ENCODE data around the gene FICD.
"Not testable (repeated sequence)": the region's sequence is repeated elsewhere in the genome, so short reads cannot be mapped to it uniquely, and the experiment has no call there.

Gene FICD

DNA sequence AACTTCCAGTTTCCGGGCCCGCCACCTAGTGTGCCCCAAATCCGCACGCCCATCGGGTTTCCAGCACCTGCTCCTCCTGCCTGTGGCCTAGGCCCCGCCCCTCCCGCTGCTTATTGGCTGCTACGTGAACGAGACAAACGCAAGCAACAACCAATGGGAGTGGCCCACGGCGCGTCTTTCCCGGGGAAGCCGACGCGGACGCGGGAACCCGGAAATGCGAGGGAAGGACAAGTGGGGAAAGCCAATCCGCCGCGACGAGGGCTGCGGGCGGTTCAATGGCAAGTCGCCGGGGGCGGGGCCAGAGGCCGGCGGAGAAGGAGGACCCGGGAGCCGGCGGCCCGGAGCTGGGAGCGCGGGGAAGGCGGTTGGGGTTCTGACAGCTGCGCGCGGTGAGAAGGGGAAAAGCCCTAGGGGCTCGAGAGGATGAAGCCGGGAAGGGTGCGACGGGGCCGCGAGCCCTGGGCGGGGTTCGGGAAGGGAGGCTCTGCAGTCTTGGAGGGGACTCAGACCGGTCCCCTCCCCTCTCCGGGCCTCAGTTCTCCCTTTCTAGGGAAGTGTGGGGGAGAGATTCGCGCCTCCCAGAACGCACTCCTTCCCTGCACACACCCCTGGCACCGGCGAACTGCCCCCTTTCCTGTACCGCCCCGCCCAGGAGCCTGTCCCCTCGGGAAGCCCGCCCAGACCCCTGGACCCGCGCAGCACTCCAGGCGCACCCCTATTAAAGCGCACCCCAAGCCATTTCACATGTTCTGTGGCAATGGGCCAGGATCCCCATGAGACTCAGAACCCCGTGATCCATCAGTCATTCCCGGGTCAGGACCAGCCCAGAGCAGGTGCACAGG, at the start of gene FICD:
FICD (plus strand) TSS at position 305 of the 842 bp plus-strand sequence. CDS start 1,696 bp downstream, outside the sequence.
- DNase-seq = peak; percentile 99

DNA sequence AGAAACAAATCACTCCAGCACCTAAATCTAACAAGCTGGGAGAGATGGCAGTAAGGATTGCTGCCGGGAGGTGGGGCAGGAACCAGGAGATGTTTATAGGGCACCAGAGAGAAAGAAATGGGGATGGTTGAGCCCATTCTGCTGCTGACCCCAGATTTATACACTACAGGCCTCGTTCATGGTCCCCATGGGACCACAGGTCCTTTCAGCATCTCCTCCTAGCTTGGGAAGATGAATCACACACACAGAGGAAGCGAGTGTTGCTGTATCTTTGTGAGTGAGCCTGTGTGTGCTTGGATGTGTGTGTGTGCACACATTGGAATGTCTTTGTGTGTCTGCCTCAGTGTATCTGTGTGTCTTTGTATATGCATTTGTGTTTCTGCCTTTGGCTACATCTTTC, 49.7 kb upstream of the FICD start:
- DNase-seq = no peak

DNA sequence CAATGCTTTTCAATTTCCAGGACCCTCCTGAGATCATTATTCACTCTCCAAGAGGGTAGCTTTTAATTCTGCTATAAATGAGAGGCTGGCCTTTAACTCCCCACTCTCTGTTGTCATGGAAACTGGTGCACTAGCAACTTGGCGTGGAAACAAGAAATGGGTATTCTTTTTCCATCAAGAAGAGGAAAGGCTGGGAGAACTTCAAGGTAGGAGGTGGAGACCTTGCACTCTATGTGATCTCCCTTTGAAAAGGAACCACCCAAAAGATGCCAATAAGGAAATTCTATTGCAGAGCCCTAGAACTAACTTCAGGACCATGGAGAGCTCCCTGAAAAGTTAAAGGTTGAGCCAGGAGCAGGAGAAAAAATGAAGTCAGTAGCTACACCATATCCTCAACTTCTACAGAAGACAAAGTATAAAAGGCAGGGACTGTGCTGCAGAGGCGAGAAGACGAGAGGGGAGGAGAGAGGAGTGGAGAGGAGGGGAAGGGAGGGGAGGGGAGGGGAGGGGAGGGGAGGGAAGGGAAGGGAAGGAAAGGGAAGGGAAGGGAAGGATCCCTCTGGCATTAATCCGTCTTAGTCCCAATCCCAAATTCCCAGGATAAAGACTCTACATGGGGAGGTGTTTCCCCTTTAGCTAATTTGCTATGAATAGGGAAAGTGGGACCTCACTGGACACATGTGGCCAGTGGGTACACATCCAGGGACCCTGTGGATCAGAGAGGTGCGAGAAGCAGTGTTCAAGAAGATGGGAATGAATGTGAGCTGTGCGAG, 46.7 kb upstream of the FICD start:
- no peak for DNase-seq

DNA sequence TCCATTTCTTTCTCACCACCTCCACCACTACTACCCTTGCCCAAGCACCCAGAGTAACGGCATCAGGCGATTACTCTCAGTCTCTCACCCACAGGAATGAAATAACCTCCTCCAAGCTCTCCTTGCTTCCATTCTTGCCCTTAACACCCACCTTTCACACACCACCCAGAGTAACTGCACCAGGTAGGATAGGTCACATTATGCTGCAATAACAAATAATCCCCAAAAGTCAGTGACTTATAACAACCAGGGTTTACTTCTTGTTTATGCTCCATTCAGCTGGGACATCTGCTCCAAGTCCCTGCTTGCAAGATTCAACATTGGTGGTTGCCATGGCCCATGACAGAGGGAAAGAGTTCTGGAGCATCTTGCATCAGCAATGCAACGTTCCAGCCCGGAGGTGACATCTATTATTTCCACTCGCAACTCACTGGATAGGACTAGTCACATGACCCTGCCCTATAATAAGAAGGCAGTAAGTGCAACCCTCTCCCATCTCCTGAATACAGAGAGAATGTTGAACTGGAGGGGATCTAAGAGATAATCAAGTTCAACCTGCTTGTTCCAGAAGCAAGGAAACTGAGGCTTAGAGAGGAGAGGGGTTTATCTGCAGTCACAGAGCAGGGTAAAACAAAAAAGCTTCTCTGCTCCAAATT, 41.5 kb upstream of the FICD start:
- no peak for DNase-seq

DNA sequence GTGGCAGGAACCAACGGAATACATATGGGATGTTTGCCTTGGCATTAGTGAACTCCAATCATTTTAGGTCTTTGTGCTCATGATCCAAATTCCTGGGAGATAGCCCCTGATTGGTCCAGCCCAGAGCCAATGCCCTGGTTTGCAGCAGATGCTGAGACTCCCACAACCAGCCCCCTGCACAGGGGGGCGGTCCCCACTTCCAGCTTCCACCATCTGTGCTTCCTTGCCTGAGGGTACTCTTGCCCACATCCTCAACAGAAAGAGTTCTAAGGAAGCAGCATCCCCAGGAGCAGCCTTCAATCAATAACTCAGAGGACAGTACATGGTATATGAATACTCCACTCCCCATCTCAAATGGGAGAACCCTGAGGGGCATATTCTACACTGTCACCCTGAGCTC, 39.7 kb upstream of the FICD start:
- DNase-seq = no peak

DNA sequence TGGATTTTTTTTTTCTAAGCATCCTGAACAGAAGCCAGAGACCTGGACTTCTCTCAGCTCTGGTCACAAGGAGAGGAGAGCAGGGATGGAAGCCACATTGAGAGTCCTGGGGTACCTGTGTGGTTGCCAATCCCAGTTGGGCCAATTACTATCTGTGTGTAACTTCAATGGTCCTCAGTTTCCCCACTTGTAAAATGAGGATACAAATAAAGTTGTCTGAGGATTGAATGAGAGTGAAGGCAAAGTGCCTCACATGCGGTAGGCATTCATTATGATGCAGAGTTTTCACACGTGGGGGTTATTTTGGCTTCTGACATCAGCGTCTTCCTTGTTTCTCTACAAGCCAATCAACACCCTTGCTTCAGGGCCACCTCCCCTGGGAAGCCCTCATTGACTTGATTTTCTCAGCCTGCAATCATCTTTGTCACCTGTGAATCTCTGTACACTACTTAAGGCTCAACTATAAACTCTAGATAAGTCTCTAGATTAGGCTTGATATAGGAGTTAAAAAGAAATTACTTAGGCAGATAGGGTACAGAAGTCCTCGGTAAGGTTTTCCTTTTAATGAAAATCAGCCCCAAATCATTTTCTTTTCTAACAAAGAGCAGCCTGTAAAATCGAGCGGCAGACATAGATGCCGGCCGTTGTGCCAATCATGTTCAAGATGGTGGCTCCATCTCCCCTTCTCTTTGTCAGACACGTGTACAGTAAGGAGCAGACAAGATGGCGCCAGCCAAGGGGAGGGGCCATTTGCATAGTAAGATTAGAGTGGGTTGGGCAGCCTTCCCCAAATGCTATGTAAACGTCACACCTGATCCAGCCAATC, 37.8 kb upstream of the FICD start:
- DNase-seq = no peak

DNA sequence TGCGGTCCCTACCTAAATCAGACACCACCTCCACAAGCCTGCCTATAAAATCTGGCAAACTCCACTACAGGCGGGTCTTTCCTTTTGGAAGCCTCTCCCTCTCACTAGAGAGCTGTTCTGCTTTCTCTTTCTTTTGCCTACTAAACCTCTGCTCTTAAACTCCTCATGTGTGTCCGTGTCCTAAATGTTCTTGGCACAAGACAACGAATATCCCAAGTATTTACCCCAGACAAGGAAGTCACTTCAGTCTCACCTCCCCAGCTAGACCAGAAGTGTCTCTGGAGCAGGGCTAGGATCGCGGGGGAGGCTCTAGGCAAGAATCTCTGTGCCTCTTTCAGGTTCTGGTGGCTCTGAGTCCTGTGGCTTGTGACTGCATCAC, 37.2 kb upstream of the FICD start:
- no peak for DNase-seq

DNA sequence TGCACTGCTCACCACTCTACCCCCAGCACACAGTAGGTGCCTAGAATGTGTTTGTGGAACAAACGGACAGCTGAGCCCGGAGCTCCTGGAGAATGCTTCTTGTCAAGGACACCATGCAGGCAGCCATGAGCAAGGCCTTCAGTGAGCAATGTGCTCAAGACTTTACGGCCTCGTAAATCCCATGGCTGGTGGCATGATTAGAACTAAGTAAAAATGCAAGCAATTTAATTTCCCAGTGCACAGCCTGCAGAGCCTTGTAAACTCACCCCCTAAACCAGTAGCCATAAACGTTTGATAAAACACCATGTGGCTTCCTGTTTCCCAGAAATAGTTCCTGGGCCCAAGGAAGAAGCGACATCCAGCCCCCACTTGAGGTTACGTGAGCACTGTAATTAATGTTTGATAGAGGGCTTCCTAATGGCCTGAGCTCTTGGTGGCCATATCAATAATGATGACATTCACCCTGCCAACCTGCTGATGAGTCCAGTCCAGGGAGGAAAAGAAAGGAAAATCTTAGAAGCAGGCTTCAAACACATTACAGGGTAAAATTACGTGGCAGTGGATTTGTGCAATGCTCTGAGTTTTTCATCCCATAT, 36.4 kb upstream of the FICD start:
- no peak for DNase-seq

DNA sequence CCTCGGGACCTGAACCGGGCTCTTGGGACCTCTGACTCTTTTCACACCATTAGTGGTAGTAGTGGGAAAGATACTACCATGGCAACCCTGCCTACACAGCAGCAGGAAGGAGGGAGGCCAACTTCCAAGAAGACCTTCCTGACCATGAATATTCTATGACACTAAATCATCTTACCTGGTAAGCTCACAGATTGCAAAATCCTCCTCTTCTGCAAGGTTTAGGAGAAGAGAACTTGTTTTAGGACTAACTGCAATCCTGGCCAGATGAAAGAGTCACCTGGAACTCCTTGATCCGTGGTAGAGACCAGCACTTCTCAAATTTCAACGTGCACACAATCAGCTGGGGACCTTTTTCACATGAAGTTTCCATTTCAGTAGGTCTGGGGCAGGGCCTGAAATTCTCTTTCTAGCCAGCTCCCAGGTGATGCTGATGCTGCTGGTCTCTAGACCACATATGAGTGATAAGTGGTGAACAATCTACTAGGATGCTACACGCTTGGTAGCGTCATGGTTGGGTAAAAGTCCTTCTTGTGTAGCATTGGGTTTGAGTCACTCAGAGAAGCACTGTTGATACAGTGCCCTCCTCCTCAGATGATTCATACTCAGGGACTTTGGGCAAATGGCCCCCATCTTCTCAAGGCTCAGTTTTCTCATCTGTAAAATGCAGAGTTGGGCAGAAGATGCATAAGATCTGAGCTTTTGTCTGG, 35.6 kb upstream of the FICD start:
- no peak for DNase-seq

DNA sequence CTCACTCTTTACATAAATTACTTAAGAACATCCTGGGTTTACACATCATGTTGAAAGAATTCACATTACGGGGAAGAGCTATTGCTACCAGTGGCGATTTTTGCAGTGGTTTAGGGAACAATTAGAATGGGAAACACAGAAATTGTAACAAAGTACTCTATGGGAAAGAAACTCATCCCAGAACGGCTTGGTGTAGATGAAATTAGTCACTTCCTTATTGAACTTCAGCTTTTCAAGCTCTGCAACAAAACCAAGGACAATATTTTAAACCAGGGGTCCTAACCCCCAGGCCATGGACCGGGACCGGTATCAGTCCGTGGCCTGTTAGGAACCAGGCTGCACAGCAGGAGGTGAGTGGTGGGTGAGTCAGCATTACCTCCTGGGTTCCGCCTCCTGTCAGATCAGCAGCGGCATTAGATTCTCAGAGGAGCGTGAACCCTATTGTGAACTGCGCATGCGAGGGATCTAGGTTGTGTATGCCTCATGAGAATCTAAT, 32.3 kb upstream of the FICD start:
- no peak for DNase-seq

DNA sequence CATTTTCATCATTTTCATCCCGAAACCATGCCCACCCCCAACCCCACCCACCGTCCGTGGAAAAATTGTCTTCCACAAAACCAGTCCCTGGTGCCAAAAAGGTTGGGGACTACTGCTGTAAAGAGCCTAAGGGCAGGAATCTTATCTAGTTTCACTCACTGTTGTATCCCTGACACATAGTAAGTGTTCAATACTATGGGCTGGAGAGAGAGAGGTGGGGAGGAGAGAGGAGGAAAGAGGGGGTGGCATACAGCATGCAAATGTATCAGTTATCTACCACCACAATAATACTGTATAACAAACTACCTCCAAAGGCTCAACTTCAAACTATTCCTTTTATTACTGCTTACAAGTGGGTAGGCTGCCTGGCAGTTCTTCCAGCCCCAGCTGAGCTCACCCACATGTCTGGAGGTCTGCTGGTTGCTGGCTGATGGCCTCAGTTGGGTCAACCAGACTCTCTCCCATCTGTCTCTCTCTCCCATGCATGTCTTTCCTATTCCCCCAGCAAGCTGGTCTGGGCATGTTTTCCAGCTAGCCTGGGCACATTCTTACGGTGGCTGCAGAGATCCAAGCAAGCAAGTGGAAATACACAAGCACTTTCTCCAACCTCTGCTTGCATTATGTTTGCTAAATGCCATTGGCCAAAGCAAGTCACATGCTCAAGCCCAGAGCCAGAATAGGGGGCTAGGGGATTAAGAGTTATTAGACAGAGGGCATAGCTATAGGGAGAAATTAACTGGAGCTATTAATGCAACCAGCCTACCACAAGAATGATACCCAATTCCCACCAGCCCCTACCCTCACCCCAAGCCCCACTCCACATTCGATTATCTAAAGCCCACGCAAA, 31.6 kb upstream of the FICD start:
- no peak for DNase-seq

DNA sequence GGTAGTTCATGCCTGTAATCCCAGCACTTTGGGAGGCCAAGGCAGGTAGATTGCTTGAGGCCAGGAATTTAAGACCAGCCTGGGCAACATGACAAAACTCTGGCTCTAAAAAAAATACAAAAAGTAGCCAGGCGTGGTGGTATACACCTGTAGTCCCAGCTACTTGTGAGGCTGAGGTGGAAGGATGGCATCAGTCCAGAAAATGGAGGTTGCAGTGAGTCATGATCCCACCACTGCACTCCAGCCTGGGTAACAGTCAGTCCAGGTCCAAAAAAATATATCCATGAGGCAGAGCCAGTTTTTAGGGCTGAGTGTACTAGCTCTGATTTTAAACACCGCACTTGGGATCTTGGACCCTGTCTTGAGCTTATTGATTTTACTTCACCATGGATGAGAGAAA, 30.6 kb upstream of the FICD start:
- DNase-seq = no peak

DNA sequence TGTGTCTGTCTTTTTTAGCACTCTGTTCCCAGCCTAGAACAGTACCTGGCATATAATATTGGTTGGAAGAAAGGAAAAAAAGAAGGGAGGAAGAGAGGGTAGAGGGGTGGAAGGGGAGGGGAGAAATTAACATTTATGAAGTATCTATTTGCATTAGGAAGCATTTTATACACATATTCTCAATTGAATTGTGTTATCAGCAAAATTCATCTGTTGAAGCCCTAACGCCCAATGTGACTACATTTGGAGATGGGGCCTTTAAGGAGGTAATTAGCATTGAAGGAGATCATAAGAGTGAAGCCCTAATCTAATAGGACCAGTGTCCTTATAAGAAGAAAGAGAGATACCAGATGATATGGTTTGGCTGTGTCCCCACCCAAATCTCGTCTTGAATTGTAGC, 30.2 kb upstream of the FICD start:
- DNase-seq = no peak

DNA sequence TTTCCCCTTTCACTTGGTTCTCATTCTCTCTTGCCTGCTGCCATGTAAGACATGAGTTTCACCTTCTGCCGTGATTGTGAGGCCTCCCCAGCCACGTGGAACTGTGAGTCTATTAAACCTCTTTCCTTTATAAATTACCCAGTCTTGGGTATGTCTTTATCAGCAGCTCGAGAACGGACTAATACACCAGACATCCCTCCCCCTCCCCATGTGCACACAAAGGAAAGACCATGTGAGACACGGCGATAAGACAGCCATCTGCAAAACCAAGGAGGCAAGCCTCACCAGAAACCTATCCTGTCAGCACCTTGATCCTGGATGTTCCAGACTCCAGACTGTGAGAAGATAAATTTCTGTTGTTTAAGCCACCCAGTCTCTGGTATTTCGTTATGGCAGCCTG, 29.7 kb upstream of the FICD start:
- DNase-seq = not testable (repeated sequence)

DNA sequence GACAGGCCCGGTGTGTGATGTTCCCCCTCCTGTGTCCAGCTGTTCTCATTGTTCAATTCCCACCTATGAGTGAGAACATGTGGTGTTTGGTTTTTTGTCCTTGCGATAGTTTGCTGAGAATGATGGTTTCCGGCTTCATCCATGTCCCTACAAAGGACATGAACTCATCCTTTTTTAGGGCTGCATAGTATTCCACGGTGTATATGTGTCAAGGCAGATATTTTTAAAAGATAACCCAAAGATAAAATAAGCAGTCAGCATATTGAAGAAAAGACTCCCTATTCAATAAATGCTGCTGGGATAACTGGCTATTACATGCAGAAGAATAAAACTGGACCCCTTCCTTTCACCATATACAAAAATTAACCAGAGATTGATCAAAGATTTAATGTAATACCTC, 28.0 kb upstream of the FICD start:
- not testable (repeated sequence) for DNase-seq

DNA sequence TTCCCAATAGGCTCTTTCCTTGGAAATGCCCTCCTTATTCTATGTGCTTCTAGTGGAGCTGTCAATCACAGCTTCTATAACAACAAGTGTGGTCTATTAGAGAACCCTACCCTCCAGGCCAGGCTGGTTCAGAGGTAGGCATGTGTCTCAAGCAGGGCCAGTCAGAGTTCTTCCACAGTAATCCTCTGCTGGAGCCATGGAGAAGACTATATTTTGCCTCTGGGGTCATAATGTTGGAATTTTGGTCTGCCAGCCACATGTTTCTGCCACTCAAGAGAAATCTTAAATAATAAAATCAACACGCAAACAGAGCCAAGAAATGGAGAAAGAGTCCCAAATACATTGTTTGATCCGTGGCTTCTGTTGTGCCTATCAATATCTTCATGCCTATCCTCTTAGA, 23.8 kb upstream of the FICD start:
- no peak for DNase-seq

DNA sequence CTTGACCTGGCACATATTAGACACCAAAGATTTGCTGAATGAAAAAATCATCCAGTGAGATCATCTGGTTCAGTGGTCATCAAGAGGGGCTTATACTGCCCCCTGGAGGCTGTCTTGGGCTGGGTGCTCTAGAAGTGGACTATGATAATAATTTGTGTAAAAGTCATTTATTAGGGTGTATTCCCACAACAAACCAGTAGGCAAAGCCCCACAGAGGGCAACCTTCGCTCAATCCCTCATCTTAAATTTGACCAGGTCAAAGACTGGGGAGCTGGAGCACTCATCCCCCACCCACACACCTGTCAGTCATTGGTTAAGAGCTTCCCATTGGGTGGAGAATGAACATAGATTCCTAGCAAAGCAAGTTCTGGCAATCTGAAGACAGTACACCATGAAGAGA, 20.0 kb upstream of the FICD start:
- no peak for DNase-seq

DNA sequence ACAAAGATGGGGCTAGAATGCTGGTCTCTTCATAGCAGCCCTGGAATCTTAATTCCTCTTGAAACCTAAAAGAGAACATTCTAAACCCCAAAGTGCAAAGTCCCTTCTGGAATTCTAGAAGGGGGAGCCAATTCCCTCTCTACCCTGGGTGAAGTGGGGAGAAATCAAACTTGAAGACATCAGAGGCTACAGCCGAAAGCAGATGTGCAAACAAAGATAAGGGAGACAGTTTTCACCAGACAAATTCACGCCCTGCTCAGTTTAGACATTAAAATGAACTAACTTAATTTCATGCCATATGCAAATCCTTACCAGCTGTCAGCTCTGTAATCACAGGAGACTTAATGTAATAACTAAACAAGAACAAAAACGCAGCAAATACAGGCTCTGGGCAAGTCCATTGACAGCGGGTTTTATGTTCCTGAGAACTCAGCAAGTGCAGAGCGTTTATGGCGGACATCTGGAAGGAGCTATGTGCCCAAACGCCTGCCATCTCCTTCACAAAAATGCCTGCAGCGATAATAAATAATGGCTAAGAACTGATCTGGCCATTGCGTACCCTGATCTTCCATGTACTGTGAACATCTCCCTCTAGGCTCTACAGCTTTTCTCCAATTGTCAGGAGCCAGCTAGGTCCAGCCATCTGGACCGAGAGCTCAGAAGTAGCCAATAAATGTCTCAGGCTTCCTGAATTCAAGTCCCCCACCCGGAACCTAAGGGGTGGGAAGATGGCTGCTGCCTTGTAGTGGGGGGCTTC, 19.1 kb upstream of the FICD start:
- DNase-seq = no peak

DNA sequence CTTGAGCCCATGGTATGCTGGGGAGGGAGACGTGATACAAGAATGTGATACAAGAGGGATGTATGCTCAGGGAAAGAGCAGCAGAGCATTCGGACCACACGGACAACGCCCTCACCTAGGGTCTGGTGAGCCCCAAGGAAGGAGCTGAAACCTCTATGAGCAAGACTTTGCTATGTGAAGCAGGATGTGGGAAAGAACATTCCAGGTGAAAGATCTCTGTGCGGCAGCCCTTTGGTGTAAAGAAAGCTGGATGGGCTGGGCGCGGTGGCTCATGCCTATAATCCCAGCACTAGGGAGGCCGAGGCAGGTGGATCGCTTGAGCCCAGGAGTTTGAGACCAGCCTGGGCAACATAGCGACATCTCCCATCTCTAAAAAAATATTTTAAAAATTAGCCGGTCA, 16.9 kb upstream of the FICD start:
- DNase-seq = no peak

DNA sequence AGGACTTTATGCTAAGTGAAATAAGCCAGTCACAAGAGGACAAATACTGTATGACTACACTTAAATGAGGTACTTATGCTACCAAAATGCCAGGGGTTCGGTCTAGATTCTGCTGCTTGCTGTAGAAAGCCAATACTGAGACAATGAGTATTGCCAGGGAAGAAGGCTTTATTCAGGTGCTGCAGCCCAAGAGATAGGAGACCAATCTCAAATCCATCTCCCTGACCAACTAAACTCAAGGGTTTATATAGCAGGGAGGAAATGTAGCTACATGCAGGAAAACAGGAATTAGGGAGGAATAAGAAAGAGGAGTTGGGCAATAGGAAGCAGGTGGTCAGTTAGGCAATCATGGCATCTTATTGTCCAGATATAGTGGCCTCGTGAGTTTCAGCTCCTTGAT, 12.2 kb upstream of the FICD start:
- DNase-seq = no peak
